HepG2 (cell line): ENCODE measurements around the gene SH3PXD2A. TPM values are rescaled to one million over a fixed set of nuclear protein-coding genes. Genes with fewer than 3 reads are reported as not detected.

Experiments
- ATAC-seq: fragments of 200-7000 bp; cut with Tn5 transposase; 3 replicates; pipeline ENCODE4 v1.9.1; 2020; ENCODE audit warnings: mild to moderate bottlenecking, moderate library complexity
- BruUV-seq: library from RNA; stranded (reverse); fragments of 400-500 nt; replicated peaks from 2 replicates; lab custom pipeline; 2021; lab: Mats Ljungman, UMichigan
- CTCF ChIA-PET: fragments of 300-600 bp; formaldehyde crosslinking; extraction: SDS; loops from one replicate; lab custom pipeline; 2021; ENCODE audit warnings: low total read pairs, inconsistent platforms, low intra/inter-chr PET ratio; lab: Yijun Ruan, JAX
- POLR2A ChIA-PET: fragments of 350-600 bp; sonication (Branson Sonifier 250); formaldehyde crosslinking; loops from one replicate; lab custom pipeline; 2020; ENCODE audit warnings: antibody characterized with exemption, inconsistent platforms; lab: Yijun Ruan, JAX
- DNase-seq: peaks from one replicate; pipeline ENCODE4 v3.0.0-alpha.2; 2015; ENCODE audit warnings: low spot score
- FAIRE-seq: peaks from 3 replicates; lab custom pipeline; 2011; peaks lifted over from hg19 to GRCh38; lab: Jason Lieb, UNC
- H2AFZ ChIP-seq: one replicate; pipeline ENCODE4 v1.6.1; 2011; ENCODE audit warnings: low read length, inconsistent platforms
- H3K27ac ChIP-seq: fragments of 300-600 bp; 3 replicates; pipeline ENCODE4 v1.8.0; 2011; ENCODE audit warnings: mixed run types, mild to moderate bottlenecking, mixed read lengths, low read length, inconsistent platforms; ENCODE audit not compliant: insufficient read depth; ENCODE audit errors: extremely low read length
- H3K27me3 ChIP-seq, 2 experiments: fragments of 200-600 bp in 1 of 2; 2 replicates in 1 of 2; 3 replicates in 1 of 2; pipeline versions ENCODE4 v1.6.0 to v1.8.0; 2011; ENCODE audit warnings: low read length in 2 of 2, mild to moderate bottlenecking in 2 of 2, moderate library complexity in 2 of 2, inconsistent platforms in 1 of 2; ENCODE audit not compliant: insufficient read depth in 2 of 2, control insufficient read depth in 1 of 2
- H3K36me3 ChIP-seq, 2 experiments: fragments of 200-600 bp in 1 of 2; replicated peaks in 1 of 2; 2 replicates in 1 of 2; 3 replicates in 1 of 2; pipeline versions ENCODE4 v1.5.1 to v1.8.0; 2011; ENCODE audit warnings: low read length in 2 of 2, inconsistent platforms in 1 of 2; ENCODE audit not compliant: insufficient read depth in 2 of 2, control insufficient read depth in 1 of 2
- H3K4me1 ChIP-seq: 2 replicates; pipeline ENCODE4 v1.5.1; 2012; ENCODE audit warnings: low read length, inconsistent platforms; ENCODE audit not compliant: insufficient read depth
- H3K4me2 ChIP-seq: 2 replicates; pipeline ENCODE4 v1.6.0; 2011; ENCODE audit warnings: low read depth, low read length, inconsistent platforms
- H3K4me3 ChIP-seq, 3 experiments: fragments of 200-600 bp in 1 of 3; sonication (generic), shearing (Covaris generic) in 1 of 3; replicated peaks in 1 of 3; 2 replicates each; pipeline ENCODE4 v1.5.1; 2011 to 2016; ENCODE audit warnings: low read length in 3 of 3, inconsistent platforms in 2 of 3, low read depth in 2 of 3, mild to moderate bottlenecking in 2 of 3, control low read depth in 1 of 3, mixed read lengths in 1 of 3; ENCODE audit not compliant: insufficient read depth in 1 of 3
- H3K79me2 ChIP-seq: one replicate; pipeline ENCODE4 v1.6.1; 2011; ENCODE audit warnings: low read length, inconsistent platforms; ENCODE audit not compliant: insufficient read depth
- H3K9ac ChIP-seq: 2 replicates; pipeline ENCODE4 v1.6.0; 2011; ENCODE audit warnings: mild to moderate bottlenecking, low read depth, low read length, inconsistent platforms; ENCODE audit not compliant: insufficient read depth
- H3K9me3 ChIP-seq: 2 replicates; pipeline ENCODE4 v1.5.1; 2012; ENCODE audit warnings: mild to moderate bottlenecking, low read length
- H4K20me1 ChIP-seq: 2 replicates; pipeline ENCODE4 v1.6.0; 2011; ENCODE audit warnings: inconsistent platforms, mild to moderate bottlenecking, low read length, moderate library complexity; ENCODE audit not compliant: insufficient read depth
- ARHGAP35 ChIP-seq: sonication (generic); formaldehyde crosslinking; IDR thresholded peaks from 2 replicates; pipeline ENCODE4 v1.9.0; 2022; ENCODE audit warnings: mild to moderate bottlenecking, inconsistent platforms, moderate library complexity, missing genetic modification reagents, borderline replicate concordance
- ATF7 ChIP-seq, 2 experiments: fragments of 450-650 bp in 1 of 2; sonication (generic) in 1 of 2; formaldehyde crosslinking in 1 of 2; IDR thresholded peaks; 2 replicates each; pipeline versions ENCODE4 v1.4.0 to v1.6.1; 2016 to 2020; ENCODE audit warnings: antibody characterized with exemption in 1 of 2, mild to moderate bottlenecking in 1 of 2, missing genetic modification reagents in 1 of 2
- HNF1B ChIP-seq: sonication (generic); formaldehyde crosslinking; IDR thresholded peaks from 2 replicates; pipeline ENCODE4 v1.5.1; 2020; ENCODE audit warnings: mild to moderate bottlenecking, moderate library complexity, missing genetic modification reagents
- MLLT10 ChIP-seq: sonication (generic); formaldehyde crosslinking; IDR thresholded peaks from 2 replicates; pipeline ENCODE4 v1.4.0; 2020; ENCODE audit warnings: missing genetic modification reagents
- SIX1 ChIP-seq: sonication (generic); formaldehyde crosslinking; IDR thresholded peaks from 2 replicates; pipeline ENCODE4 v1.4.0; 2020; ENCODE audit warnings: missing genetic modification reagents, borderline replicate concordance
- XRCC5 ChIP-seq: fragments of 200-400 bp; formaldehyde crosslinking; optimal IDR thresholded peaks from 2 replicates; pipeline ENCODE3; 2017; ENCODE audit warnings: mild to moderate bottlenecking, low read length
- ZMYM4 ChIP-seq: sonication (generic); formaldehyde crosslinking; IDR thresholded peaks from 2 replicates; pipeline ENCODE4 v1.8.1; 2023; ENCODE audit warnings: mild to moderate bottlenecking, missing genetic modification reagents
- ZNF407 ChIP-seq: sonication (generic); formaldehyde crosslinking; IDR thresholded peaks from one replicate; pipeline ENCODE4 v1.5.1; 2020; ENCODE audit warnings: mild to moderate bottlenecking, missing genetic modification reagents; ENCODE audit errors: not compliant biosample characterization
- ZNF460 ChIP-seq: sonication (generic); formaldehyde crosslinking; IDR thresholded peaks from 2 replicates; pipeline ENCODE4 v1.5.1; 2020; ENCODE audit warnings: missing genetic modification reagents, mild to moderate bottlenecking, borderline replicate concordance
- ZNF737 ChIP-seq: sonication (generic); formaldehyde crosslinking; IDR thresholded peaks from 2 replicates; pipeline ENCODE4 v1.5.0; 2020; ENCODE audit warnings: missing genetic modification reagents, mild to moderate bottlenecking, borderline replicate concordance
- ZNF747 ChIP-seq: sonication (generic); formaldehyde crosslinking; IDR thresholded peaks from 2 replicates; pipeline ENCODE4 v1.8.1; 2023; ENCODE audit warnings: missing genetic modification reagents, mild to moderate bottlenecking, borderline replicate concordance
- ZNF749 ChIP-seq: sonication (generic); formaldehyde crosslinking; IDR thresholded peaks from 2 replicates; pipeline ENCODE4 v1.8.0; 2022; ENCODE audit warnings: mild to moderate bottlenecking, missing genetic modification reagents, moderate library complexity, borderline replicate concordance
- WGBS: methylation state at CpG from one replicate; pipeline ENCODE4 v1.1.6; 2017; ENCODE audit warnings: low lambda C conversion rate; 5-methylcytosine and 5-hydroxymethylcytosine counted together
- in situ Hi-C: cut with HindIII; loops from 2 replicates; pipeline ENCODE4 v1.10.0; 2017; ENCODE audit warnings: low pct_unique_long_range_greater_than_20kb; ENCODE audit not compliant: extremely low pct_ligation_motif_present
- intact Hi-C: fragments of 100-400 bp; cut with micrococcal nuclease; formaldehyde crosslinking; loops from one replicate; pipeline ENCODE4 v1.10.0; 2022; ENCODE audit not compliant: unreplicated experiment
- polyA plus RNA-seq, 8 experiments: library from polyadenylated mRNA; depleted of rRNA in 3 of 8; stranded (reverse) in 7 of 8; unstranded in 1 of 8; fragments of >200 nt; fragmentation: Illumina TruSeq in 4 of 8; extraction: Trizol in 4 of 8; gene quantifications; 2 replicates each; pipeline versions ENCODE4 v1.2.1 to v1.2.3, GENCODE V29; 2011 to 2016; ENCODE audit warnings: low read depth in 4 of 8, missing spikeins in 1 of 8, mixed read lengths in 1 of 8; ENCODE audit not compliant: insufficient read depth in 1 of 8
- total RNA-seq, 5 experiments: library from RNA; depleted of rRNA; stranded (reverse); fragments of >200 nt; fragmentation: Illumina TruSeq; extraction: Trizol; gene quantifications; 2 replicates each; pipeline ENCODE4 v1.2.3, GENCODE V29; 2016; ENCODE audit warnings: low read depth in 1 of 5

The SH3PXD2A gene
- total and polyA plus RNA-seq, 2 of the 13 experiments (the other 11 are each of a cell fraction or from before 2014, with no cell fraction given): 11.1 to 11.3 TPM

- BruUV-seq: no TSS peak
- FAIRE-seq: no peak
- peak; percentile 80 for DNase-seq
- H3K9ac ChIP-seq: peak overlapping the region; percentile 74
- H2AFZ ChIP-seq: no peak overlapping the region
- ChIA-PET CTCF (interaction anchor here (1.5 kb wide), 1 partner anchor 141 kb away, joined by 5 read pairs; no protein-coding TSS in a partner anchor), POLR2A (interaction anchor here (0.7 to 6.8 kb wide), 18 partner anchors 11 to 195 kb away, joined by 3 to 107 read pairs (median 5); no protein-coding TSS in a partner anchor)
- peaks cover 28% of the 10 kb centered on the region for H4K20me1 ChIP-seq
- peak overlapping the region; percentile 68 for H3K27ac ChIP-seq
- peaks cover 9 to 32% of the 10 kb centered on the region in 2 experiments for H3K36me3 ChIP-seq
- under 1% methylated on average over 13 of the region's 13 CpGs for WGBS
- intact Hi-C loops (loop anchor here (1.0 to 5.0 kb wide), 3 partner anchors 37 to 73 kb away; no protein-coding TSS in a partner anchor), in situ Hi-C loops (no loop called here)
- H3K9me3 ChIP-seq: no peaks in the 10 kb centered on the region
- peak overlapping the region; percentile 94 for H3K4me2 ChIP-seq
- H3K79me2 ChIP-seq: peaks cover 57% of the 10 kb centered on the region
- ATAC-seq: peak; percentile 12
- peak overlapping the region; percentile 87 to 93 (median 92) for H3K4me3 ChIP-seq
- peaks cover 73% of the 10 kb centered on the region for H3K4me1 ChIP-seq
- no peaks in the 10 kb centered on the region; a peak in 1 of 5 replicates for H3K27me3 ChIP-seq
- TF ChIP-seq MLLT10 (CRISPR knock-in tag) (no peak), ZNF749 (CRISPR knock-in tag) (no peak), ZMYM4 (CRISPR knock-in tag) (0 out of 2 replicates have a peak, but pooled peaks have one; percentile 17), ZNF737 (CRISPR knock-in tag) (no peak), SIX1 (0 out of 2 replicates have a peak, but pooled peaks have one; percentile 13), ARHGAP35 (CRISPR knock-in tag) (no peak), ZNF747 (CRISPR knock-in tag) (no peak), HNF1B (CRISPR knock-in tag) (no peak; the same call in 1 of the 2 replicates), ATF7 (IDR thresholded peaks at IDR 0.05) (no peak), ATF7 (CRISPR knock-in tag; IDR thresholded peaks at IDR 0.05) (no peak), ZNF460 (CRISPR knock-in tag) (no peak), XRCC5 (no peak), ZNF407 (CRISPR knock-in tag) (no peak)
Observed at GRCh38 chr10:103854265-103854685, 1.1 kb downstream of the SH3PXD2A start.
